Stimulated activated CD8-positive, alpha-beta memory T cell treated with anti-CD3 and anti-CD28 coated beads, Interleukin-4, amount 100 ng/mL, for 1 hour (primary cell): ENCODE results near the gene SHISAL2A.
A peak's percentile ranks its signal among the peaks of the same experiment; 100 is the strongest.

Experiments
- DNase-seq, 2 donors: peaks; one replicate each; pipeline ENCODE4 v3.0.0-alpha.2; 2020; ENCODE audit warnings: low read depth in 2 of 2, low spot score in 1 of 2

The SHISAL2A gene

DNA sequence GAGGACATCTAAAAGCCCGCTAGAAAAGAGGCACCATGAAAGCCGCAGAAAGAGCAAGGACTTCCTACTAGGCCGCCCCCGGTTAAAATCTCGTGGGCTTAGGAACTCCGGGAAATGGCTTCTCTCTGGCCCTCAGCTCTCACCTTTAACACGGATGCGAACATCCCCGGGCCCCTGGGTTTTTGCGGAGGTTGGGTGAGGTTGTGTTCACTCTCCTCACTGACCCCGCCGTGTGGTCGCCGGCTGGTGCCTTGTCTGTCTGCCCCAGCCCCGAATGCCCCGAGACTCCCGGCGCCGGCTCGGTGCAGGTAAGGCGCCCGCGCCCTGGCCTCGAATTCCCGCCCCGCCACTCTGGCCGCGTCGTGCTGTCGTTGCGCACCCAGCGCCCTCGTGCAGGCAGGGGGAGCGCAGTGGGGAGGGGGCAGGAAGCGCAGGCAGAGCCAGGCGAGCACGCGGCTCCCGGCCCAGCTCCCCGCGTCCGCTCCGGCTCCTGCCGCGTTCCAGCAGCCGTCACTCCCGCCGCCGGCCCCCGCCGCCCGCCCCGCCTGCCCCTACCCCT, at the start of gene SHISAL2A:
Gene SHISAL2A, plus strand, starts transcription at position 437 of the 559 bp plus-strand sequence. CDS start 326 bp downstream, outside the sequence.
- DNase-seq, result peak in 1 of 2 donors; percentile 38

GRCh38 chr1:52585474-52585873, 47.5 kb upstream of the SHISAL2A start:
- DNase-seq, result no peak

- DNase-seq, result no peak
Observed at GRCh38 chr1:52588027-52588426, 44.9 kb upstream of the SHISAL2A start.

DNA sequence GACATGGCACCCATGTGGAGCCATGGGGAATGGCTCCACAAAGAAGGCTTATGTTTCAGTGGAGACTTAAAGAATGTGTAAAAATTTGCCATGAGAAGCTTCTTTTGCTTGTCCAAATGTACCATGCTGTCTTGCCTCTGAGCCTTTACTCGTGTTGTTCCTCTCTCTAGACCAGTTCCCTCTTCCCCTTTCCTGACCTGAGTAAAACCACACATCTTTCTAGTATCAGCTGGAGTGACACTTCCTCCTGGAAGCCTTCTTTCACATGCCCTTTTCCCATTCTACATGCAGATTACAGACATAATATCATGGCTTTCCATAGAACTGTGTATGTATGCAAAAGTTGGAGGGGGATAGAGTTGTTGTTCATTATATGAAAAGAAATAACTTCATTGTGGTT, 44.4 kb upstream of the SHISAL2A start:
- no peak for DNase-seq

DNA sequence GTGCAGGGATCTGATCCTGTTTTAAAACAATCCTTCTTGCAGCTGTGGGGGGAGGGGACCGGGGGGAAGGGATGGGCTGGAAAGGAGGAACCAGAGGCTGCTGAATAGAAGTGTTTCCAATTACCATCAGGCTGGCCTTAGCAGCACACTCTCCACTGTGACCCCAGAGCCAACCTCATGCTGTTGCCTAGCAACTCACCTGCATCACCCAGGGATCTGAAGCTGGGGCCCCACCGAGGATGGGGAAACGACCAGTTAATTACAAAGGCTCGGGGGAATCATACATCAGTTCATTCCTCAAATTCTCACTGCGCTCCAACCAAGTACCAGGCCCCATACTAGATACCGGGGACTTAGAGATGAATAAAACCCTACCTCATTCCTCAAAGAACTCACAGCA, 42.7 kb upstream of the SHISAL2A start:
- no peak for DNase-seq

- no peak for DNase-seq
Observed at GRCh38 chr1:52592637-52593323, 40.2 kb upstream of the SHISAL2A start.

GRCh38 chr1:52593495-52593894, 39.5 kb upstream of the SHISAL2A start:
- no peak for DNase-seq

DNA sequence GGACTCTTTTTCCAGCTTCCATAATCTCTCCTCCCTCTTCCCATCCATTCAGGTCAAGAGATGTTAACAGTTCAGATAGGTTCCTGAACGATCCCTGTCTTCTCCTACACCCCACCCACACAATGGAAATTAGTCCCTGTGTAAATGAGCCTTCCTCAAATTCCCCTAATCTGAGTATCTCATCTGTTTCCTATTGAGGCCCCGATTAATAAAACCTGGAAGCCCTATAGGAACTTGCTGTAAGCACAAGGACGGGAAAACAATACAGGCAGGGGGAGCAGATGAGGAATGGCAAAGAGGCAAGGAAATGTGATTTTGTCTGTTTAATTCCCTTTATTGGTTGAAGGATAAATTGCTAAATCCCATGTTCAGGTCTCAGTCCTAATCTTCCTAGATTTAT, 37.9 kb upstream of the SHISAL2A start:
- no peak for DNase-seq

DNA sequence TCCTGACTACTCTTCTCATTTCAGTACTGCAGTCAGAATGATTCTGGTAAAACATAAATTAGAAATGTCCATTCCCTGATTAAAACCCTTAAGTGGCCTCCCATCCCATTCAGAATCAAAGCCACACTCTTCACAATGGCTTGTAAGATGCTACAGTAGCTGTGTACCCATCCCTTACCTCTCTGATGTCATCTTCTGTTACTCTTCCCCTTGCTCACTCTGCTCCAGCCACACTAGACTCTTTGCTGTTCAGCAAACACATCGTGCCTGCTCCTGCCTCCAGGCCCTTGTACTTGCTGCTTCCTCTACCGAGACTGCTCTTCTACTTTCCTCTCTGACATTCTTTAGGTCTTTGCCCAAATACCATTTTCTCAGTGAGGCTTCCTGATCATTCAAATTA, 35.1 kb upstream of the SHISAL2A start:
- DNase-seq, result no peak

GRCh38 chr1:52598729-52599128, 34.2 kb upstream of the SHISAL2A start:
- no peak for DNase-seq

DNA sequence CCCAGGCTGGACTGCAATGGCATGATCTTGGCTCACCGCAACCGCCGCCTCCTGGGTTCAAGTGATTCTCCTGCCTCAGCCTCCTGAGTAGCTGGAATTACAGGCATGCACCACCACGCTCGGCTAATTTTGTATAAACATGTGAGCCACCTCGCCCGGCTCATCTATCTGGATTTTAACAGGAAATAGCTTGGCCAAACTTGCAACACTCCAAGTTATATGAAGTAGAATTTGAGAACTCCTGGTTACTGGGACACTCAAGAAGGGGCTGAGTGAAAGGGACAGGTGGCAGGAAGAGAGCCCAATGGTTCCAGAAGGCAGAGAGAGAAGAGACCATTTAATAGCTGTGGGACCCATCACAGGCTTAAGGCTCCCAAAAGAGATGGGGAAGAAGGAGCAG, 33.7 kb upstream of the SHISAL2A start:
- DNase-seq, result no peak

DNA sequence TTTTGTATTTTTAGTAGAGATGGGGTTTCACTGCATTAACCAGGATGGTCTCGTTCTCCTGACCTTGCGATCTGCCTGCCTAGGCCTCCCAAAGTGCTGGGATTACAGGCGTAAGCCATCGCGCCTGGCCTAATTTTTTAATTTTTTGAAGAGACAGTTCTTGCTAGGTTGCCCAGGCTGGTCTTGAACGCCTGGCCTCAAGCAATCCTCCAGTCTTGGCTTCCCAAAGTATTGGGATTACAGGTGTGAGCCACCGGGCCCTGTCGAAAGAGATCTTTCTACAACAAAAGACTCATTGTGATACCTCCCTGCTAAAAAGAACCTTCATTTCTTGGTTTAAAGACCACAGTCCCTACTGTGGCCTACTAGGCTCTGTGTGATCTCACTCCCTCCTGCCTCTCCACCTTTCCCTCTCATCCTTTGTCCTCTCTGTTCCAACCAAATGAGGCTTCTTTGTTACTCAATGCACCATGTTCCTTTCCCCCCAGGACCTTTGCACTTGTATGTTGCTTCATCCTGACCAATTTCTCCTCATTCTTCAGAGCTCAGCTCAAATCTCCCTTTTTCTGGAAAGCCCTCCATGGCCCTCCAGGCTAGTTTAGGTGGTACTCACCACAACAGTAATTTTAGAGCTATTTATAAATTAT, 32.3 kb upstream of the SHISAL2A start:
- DNase-seq, result no peak

DNA sequence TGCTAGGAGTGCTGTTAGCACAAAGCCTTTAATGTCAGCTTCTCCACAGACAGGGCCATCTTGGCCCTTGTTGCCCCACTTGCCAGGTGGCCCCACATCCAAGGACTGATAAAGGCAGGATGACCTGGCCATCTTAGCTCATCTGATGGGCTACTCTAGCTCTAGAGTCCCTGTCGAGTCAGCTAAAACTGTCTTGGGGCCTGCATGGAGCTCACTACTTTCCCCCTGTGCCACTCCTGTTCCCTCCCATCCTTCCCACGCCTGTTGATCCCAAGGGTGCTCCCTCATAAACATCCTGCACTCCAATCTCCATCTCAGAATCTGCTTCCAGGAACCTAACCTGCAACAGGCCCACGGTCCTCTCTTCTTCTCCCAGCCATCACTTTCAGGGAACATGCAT, 31.4 kb upstream of the SHISAL2A start:
- no peak for DNase-seq

GRCh38 chr1:52601991-52602855, 30.7 kb upstream of the SHISAL2A start, which contains the start of gene GPX7:
TSS of gene GPX7 (plus strand) at chr1:52602371. CDS start at chr1:52602410, 39 bp downstream.
- peak; percentile 19 to 34 for DNase-seq

DNA sequence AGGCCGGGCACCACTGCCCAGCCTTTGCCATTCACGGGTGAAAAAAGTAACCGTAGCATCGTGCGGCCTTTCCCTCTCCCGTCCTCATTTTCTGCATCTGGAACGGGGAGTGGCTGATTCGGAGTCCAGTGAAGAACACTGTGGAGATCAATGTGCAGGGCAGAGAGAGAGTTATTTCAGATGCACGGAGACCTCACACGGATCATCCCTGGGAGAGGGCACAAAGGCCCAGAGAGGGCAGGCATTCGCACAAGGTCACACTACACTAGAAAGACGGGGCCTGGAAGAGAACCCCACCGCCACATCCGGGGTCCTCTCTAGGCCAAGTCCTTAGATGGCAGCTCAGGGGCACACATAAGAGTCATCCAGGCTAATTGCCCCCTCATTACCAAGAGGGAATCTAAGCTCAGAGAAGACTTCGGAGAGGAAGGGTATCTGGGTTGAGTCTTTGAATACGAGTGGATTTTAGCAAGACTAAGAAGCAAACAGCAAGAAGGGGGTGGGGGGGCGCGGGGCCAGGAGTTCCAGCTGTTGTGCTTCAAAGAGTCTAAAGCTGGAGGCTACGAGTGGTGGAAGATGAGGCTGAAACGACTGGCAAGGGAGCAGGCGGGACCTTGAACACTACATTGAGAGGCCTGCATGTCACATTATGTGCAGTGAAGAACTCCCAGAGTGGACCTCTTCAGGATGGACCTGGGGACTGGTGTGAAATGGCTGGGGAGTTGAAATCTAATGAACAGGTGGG, 29.9 kb upstream of the SHISAL2A start:
- no peak for DNase-seq

GRCh38 chr1:52603630-52604029, 29.3 kb upstream of the SHISAL2A start:
- DNase-seq, result no peak

DNA sequence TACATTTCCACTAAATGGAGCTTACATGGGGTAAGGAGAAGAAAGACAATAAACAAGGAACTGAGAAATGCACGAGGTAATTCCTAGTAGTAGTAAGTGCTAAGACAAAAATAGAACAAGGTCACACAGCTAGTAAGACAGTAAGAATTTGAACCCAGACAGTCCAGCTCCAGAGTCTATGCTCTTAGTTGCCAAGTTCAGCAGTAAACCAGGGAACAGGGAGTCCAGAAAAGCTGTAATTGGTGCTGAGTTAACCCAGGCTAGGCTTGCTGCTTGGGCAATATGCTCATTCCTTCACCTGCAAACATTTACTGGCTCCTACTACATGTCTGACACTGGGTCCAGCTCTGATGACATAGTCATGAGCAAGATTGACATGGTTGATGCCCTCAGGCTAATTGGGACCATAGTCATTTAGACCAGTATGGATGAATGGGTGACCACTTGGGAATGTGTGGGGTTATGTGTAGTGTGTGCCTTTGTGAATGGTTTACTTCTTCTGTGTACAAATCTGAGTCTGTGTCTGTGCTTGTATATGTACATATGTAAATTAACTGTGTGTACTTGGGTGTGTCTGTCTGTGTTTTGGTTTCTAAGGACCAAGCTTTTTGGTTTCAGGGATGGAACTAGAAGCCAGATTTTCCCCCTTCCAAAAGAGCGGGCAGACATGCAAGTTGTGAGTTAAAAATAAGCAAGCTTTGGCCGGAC, 28.8 kb upstream of the SHISAL2A start:
- DNase-seq, result no peak

GRCh38 chr1:52613636-52614373, 19.2 kb upstream of the SHISAL2A start:
- DNase-seq, result no peak

DNA sequence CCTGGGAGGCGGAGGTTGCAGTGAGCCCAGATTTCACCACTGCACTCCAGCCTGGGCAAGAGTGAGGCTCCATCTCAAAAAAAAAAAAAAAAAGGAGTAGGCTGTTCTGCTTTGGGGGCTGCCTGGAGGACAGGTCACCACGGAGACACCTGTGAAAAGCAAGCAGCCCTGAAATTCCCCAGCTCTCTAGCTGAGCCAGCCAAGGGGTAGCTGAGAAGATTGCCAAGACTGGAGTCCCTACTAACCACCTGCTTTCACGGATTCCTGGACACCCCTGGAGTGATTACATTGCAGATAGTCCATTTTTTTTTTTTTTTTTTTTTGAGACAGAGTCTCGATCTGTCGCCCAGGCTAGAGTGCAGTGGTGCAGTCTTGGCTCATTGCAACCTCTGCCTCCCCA, 18.3 kb upstream of the SHISAL2A start:
- no peak for DNase-seq
